GM19193 (cell line): ENCODE results near the gene PAK2.

Experiments used
- POLR2A ChIP-seq: IDR thresholded peaks from 4 replicates; pipeline ENCODE4 v1.6.1; 2011; ENCODE audit not compliant: insufficient read depth, insufficient read length; ENCODE audit errors: extremely low read depth

Gene PAK2

DNA sequence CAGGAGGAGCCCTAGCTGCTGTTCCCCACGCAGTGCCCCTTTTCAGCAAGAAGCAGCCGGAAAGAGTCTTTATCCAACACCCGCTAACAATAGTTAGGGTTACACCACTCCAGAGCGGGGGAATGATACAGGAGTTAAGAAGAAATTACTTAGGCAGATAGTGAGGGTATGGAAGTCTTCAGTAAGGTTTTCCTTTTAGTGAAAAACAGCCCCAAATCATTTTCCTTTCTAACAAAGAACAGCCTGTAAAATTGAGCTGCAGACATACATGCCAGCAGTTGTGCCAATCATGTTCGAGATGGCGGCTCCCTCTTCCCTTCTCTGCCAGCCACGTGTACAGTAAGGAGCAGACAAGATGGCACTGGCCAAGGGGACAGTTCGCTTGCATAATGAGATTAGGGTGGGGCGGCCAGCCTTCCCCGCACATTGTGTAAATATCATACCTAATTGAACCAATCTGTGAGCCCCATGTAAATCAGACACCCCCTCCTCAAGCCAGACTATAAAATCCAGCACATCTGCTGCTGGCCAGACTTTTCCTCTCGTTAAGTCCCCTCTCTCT, 109.6 kb downstream of the PAK2 start:
- no peak for TF ChIP-seq POLR2A

DNA sequence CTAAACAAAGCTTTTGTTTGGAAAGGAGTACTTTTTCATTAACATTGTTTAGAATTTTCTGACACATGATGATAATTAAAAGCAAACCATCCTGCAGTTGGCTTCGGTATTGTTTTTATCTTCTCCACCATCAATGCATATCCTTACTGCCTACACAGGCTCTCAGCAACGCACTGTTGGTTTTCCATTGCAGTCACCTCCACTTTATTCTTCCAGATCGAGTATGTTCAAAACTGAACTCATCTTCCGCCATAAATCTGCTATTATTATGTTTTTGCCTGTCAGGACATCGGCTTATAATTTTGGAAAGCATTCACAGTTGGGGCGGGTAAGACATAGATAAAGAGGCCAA, 127.5 kb downstream of the PAK2 start:
- no peak for TF ChIP-seq POLR2A

DNA sequence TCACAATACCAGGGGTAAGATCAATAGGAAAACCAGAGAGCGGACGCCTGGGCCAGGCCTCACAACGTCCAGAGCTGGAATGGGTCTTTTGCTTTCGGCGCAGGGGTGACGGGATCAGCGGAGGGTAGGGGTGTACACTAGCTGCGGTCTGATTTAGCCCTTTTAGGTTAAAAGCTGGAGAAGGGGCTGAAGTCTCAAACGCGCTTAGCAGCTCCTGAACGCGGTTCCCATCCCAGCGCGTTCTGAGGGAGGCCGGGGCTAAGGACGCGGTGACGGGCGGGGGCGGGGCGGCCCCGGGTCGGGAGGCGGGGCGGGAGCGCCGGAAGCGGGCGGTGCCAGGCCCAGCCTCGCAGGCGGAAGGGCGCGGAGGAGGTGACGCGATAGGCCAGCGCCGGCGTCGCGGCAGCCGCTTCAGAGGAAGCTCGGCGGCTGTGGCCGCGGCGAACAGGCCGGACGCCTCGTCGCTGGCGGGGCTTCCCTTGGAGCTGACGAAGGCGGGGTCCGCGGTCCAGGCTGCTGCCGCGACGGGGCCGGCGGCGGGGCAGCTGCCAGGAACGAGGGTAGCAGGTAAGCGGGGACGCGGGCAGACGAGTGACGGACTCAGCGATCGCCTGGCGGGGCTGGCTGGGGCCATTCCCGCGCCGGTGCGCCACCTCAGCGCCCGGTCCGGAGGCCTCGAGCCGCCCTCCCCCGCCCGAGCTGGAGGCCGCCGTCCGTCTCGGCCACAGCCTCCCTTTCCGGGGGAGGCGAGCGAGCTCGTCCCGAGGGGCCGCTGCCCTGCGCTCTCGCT, 128.0 kb downstream of the PAK2 start, which contains the start of gene SENP5:
TSS of gene SENP5 (plus strand) at position 414 of the 790 bp plus-strand sequence. CDS start 17,262 bp downstream, outside the sequence.
- peak; percentile 94 for TF ChIP-seq POLR2A

- TF ChIP-seq POLR2A, result no peak
Measured at GRCh38 chr3:196868297-196868661, 128.6 kb downstream of the PAK2 start.

- no peak for TF ChIP-seq POLR2A
Measured at GRCh38 chr3:196872316-196872715, 132.7 kb downstream of the PAK2 start.

DNA sequence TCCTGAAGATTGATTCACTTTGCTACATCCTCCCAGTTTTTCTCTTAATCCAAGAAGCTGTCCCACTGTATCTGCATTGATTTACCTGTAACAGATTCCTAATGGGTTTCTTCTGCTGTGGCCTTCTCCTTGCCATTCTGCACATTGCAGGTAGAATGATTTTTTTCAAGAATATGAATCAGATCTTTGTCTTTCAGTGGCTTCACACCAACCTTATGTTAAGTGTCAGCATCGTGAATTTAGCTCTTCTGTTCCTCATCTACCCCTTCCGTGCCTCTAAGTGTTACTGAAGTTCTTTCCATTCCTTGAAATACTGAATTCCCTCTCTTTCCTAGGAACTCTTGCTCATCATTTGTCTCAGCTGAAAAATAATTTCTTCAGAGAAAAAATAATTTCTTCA, 135.6 kb downstream of the PAK2 start:
- no peak for TF ChIP-seq POLR2A
